HG03108 (cell line): ENCODE measurements around the gene KLF15.

ENCODE experiments used
- ATAC-seq: cut with Tn5 transposase; IDR thresholded peaks from one replicate; pipeline ENCODE4 v1.9.1; 2021; ENCODE audit warnings: moderate library complexity; ENCODE audit not compliant: unreplicated experiment

Gene KLF15

GRCh38 chr3:126389794-126390146 is 32.6 kb upstream of the KLF15 start:
- no peak for ATAC-seq

GRCh38 chr3:126389112-126389793 is 32.0 kb upstream of the KLF15 start:
- ATAC-seq: peak; percentile 71

DNA sequence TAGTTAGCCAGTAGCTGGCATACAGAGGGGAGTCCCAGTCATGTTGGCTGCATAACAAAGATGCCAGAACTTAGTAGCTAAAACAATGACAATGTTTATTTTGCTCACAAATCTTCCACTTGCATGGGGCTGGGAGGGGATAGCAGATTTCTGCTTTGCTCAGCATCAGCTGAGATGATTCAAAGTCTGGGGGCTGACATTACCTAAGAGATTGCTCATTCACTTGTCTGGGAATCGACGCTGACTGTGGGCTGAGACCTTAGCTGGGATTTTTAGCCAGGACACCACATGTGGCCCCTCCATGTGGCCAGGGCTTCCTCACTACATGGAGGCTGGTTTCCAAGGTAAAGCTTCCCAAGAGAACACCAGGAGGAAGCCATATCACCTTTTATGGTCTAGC is 24.8 kb upstream of the KLF15 start:
- ATAC-seq: no peak

DNA sequence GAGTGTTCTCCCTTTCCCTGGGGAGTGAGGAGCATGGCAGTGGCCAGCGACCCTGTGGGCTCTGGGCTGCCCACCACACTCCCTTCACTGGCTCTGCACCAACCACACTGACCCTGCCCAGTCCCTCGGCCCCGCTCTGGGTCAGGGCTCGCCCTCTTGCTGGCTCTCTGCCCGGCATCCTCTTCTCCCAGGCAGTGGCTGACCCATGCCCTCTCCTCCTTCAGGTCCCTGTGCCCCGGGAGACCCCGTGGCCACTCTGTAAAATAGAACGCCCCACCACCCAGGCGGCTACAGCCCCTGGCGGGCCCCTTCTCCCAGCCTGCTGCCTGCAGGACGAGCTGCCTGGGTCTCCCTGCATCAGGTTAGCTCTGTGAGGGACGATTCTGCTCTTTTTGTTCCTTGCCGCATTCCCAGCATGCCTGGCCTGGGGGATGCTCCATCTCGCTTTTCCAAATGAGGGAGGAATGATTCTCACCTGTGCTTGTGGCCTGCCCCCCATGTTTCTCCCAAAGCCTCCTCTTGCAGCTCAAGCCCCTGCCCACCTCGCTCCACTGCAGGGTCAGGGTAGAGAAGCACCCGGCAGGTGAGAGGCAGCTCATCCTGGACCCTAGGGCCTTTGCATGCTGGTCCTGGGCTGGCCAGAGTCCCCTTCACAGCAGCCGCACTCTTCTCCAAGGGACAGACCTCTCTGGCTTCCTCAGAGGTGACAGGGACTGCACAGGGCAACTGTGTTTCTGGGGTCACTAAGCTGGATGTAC is 23.0 kb upstream of the KLF15 start:
- no peak for ATAC-seq

DNA sequence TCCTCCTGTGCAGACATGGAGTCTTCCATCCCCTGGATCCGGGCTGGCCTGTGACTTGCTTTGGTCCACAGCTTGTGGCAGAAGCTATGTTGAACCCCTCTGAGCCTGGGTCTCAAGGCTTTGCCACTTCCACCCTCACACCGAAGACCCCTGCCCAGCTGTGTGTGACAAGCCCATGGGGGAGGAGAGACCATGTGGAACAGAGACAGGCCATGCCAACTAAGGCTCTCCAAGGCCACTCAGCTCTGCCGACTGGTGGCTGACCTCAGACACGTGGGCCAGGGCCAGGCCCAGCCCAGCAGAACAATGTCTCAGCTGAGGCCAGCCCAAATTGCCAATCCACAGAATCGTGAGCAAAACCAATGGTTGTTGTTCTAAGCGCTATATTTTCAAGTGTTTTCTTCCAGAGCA is 21.1 kb upstream of the KLF15 start:
- no peak for ATAC-seq

GRCh38 chr3:126377211-126377610 is 20.0 kb upstream of the KLF15 start:
- ATAC-seq: no peak

GRCh38 chr3:126376444-126376843 is 19.2 kb upstream of the KLF15 start:
- no peak for ATAC-seq

GRCh38 chr3:126375835-126376331 is 18.7 kb upstream of the KLF15 start:
- ATAC-seq: no peak

DNA sequence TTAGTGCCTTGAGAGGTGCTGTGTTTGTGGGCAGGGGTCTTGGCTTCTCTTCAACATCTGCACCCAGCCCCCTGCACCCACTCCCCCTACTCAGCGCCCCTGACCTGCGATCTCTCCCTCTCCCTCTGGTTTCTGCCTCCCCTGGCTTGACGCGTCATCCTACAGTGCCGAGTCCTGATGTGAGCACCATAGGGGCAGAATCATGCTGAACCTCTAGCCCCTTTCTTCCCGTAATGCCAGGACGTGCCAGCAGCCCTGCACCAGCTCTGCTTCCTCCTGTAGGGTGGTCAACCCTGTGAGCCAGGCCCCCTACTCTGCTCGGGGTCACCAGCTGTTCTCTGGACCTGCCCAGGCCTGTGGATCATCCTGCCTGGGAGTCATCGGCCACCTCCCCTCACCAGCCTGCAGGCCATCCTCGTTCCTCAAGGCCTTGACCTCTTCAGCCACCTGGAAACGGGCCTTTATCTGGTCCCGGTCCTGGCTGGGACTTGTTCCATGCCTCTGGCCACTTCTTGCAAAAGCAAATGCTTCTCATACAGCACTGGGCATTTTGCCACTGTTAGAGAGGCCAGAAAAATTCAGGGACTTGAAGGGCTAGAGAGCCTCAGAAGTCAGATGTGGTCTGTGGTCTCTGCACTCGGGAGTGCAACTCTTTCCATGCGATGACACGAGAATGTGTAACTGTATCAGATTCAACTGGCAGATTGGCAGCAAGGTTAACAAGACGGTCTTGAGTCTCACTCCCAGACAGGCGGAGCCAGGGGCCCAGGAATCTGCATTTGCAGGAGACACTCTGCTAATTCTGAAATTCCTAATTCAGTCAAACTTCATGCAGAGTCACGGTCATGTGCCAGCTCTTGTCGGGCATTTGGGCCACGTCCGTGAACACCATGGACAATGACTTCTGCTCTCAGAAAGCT is 16.7 kb upstream of the KLF15 start:
- ATAC-seq: no peak

DNA sequence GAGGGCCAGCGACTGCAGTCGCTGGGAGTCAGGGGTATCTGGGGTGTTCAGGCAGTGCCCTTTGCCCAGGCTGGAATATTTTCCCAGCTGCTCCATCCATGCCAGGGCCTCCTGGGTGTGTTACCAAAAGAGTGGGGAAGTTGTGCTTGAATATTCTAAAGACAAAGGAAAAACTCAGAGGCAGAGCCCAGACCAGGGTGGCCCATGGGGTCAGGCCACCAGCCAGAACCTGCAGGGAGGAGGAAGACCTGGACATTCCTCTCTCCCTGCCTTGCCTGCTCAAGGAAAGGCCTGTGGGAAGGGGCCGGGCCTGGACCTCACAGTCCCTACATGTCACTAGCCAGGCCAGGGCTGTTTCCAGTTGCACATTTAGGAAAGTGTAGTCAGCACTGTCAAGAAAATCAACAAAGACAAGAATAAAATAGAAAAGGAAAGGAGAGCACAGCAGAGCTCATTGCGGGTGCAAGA is 16.0 kb upstream of the KLF15 start:
- no peak for ATAC-seq

DNA sequence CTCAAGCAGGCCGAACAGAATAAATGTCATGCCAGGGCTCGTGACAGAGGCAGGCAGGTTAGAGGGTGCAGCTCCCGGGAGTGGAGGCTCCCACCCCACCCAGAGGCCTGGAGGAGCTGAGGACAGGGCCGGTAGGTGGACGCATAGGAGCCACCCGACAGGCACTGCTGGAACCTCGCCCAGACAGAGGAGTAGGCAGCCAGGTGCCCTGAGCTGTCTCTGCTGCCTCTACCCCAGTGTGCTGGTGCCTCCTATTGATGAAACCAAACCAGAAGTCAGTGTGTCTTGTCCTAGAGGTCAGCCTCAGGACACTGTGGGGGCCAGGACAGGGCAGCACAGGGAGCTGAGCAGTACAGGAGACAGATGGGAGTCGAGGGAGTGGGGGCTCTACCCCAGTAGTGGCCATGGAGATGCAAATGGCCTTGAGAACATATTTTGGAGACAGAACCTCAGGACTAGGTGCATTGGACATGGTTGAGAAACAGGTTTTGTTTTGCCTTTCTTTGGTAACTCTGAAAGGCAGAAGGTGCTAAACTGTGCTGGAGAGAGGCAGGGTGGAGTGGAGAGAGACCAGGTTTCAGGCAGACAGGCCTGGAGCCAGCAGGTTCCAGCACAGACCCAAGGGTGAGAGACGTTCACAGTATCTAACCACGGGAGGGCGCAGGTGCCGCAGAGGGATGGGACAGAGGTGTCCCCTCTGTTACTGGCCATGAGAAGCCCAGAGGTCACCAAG is 15.4 kb upstream of the KLF15 start:
- no peak for ATAC-seq

- ATAC-seq: no peak
Measured at GRCh38 chr3:126371096-126371705, 14.0 kb upstream of the KLF15 start.

- ATAC-seq: no peak
Measured at GRCh38 chr3:126370606-126371005, 13.4 kb upstream of the KLF15 start.

GRCh38 chr3:126370055-126370454 is 12.8 kb upstream of the KLF15 start:
- no peak for ATAC-seq

- no peak for ATAC-seq
Measured at GRCh38 chr3:126369490-126369889, 12.3 kb upstream of the KLF15 start.

DNA sequence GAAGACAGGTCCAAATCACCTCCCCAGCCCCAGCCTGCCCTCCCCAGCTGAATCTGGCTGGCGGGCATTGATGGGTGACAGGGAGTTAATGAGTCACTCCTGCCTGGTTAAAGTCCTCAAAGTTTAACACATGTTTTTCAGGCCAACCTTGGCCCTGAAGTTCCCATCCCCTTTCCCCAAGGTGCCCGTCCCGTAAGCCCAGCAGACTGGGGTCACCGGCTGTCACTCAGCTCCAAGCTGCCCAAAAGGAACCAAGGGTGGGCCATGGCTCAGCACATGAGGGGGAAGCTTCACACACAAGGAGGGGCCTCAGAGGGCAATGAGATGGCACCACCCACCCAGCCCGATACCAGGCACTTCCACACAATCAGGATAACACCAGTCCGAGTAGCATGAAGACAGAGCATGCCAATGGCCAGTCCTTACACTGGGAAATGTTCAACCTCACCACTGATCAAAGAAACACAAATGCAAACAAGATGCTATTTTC is 10.2 kb upstream of the KLF15 start:
- no peak for ATAC-seq

GRCh38 chr3:126365351-126366277 is 8.4 kb upstream of the KLF15 start:
- no peak for ATAC-seq

GRCh38 chr3:126364731-126365301 is 7.6 kb upstream of the KLF15 start:
- ATAC-seq: no peak
